Nephron (organoid): ENCODE measurements around the gene PACS2.

Source experiments
- H3K27ac Mint-ChIP-seq, 3 experiments: 2 replicates each; pipeline ENCODE4 v1.8.0; 2020; ENCODE audit warnings: mixed read lengths in 3 of 3, mild to moderate bottlenecking in 2 of 3, moderate library complexity in 1 of 3
- H3K27me3 Mint-ChIP-seq: 2 replicates; pipeline ENCODE4 v1.8.0; 2021; ENCODE audit warnings: low read depth, mild to moderate bottlenecking, moderate library complexity, mixed read lengths
- H3K36me3 Mint-ChIP-seq: 2 replicates; pipeline ENCODE4 v1.8.0; 2020; ENCODE audit warnings: low read depth, mixed read lengths
- H3K4me1 Mint-ChIP-seq: 2 replicates; pipeline ENCODE4 v1.8.0; 2020; ENCODE audit warnings: mixed read lengths
- H3K4me3 Mint-ChIP-seq, 3 experiments: 2 replicates each; pipeline ENCODE4 v1.8.0; 2020; ENCODE audit warnings: mild to moderate bottlenecking in 3 of 3, mixed read lengths in 3 of 3, moderate library complexity in 2 of 3
- H3K9me3 Mint-ChIP-seq: 2 replicates; pipeline ENCODE4 v1.8.0; 2020; ENCODE audit warnings: mixed read lengths
- TF ChIP-seq, protein P1 (sequence below), 3 experiments: fragments of 200-600 bp; sonication (generic); IDR thresholded peaks; one replicate each; pipeline ENCODE4 v1.5.0; 2021; ENCODE audit warnings: antibody characterized with exemption in 3 of 3; ENCODE audit not compliant: unreplicated experiment in 3 of 3

The PACS2 gene

DNA sequence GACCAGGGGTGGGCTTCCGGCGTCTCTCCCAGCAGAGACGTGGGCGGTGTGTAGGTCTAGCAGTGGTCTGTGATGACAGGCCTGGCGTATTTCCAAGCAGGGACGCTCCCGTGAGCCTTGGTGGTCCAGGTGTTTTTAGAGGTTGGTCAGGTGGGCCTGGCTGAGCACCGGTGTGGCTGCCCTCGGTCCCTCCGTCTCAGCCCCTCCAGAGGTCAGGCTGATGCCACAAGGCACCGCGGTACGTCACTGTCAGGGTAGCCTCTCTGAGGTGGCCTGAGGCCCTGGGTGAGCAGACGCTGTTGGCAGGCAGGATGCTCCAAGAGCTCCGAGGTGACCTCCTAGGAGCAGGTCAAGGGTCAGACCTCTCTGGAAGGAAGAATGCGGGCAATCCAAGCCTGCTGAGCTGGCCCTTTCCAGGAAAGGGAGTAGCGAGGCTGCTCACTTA lies 118.6 kb downstream of the PACS2 start:
- TF ChIP-seq, protein P1, sequence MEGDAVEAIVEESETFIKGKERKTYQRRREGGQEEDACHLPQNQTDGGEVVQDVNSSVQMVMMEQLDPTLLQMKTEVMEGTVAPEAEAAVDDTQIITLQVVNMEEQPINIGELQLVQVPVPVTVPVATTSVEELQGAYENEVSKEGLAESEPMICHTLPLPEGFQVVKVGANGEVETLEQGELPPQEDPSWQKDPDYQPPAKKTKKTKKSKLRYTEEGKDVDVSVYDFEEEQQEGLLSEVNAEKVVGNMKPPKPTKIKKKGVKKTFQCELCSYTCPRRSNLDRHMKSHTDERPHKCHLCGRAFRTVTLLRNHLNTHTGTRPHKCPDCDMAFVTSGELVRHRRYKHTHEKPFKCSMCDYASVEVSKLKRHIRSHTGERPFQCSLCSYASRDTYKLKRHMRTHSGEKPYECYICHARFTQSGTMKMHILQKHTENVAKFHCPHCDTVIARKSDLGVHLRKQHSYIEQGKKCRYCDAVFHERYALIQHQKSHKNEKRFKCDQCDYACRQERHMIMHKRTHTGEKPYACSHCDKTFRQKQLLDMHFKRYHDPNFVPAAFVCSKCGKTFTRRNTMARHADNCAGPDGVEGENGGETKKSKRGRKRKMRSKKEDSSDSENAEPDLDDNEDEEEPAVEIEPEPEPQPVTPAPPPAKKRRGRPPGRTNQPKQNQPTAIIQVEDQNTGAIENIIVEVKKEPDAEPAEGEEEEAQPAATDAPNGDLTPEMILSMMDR (IDR thresholded peaks at IDR 0.05; ENCODE audit: unreplicated experiment in 3 of 3) = no peak
- H3K27me3 Mint-ChIP-seq = no peaks in the 10 kb centered on the region
- peaks cover 14% of the 10 kb centered on the region for H3K9me3 Mint-ChIP-seq
- H3K36me3 Mint-ChIP-seq = peaks cover 54% of the 10 kb centered on the region
- peaks cover 3% of the 10 kb centered on the region for H3K4me1 Mint-ChIP-seq
- H3K27ac Mint-ChIP-seq = no peak overlapping the region
- no peak overlapping the region for H3K4me3 Mint-ChIP-seq

DNA sequence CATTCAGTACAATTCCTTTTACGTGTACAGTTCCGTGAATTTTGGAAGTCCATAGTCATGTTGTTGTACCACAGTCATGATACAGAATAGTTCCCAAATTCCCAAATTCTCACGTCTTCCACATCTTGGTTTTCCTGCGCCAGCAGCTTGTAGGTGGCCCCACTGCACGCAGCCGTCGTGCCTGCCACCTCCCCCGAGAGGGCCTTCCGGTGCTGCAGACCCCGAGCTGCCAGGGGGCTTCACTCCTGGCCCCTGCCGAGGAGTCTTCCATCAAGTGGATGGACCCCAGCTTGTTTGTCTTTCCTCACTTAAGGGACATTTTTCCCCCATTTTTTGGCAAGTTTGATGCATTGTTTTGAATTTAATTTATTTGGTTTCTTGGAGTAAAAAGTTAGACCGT lies 121.9 kb downstream of the PACS2 start:
- no peaks in the 10 kb centered on the region for H3K27me3 Mint-ChIP-seq
- peaks cover 7% of the 10 kb centered on the region for H3K9me3 Mint-ChIP-seq
- H3K4me1 Mint-ChIP-seq = peaks cover 3% of the 10 kb centered on the region
- H3K27ac Mint-ChIP-seq = no peak overlapping the region
- no peak overlapping the region for H3K4me3 Mint-ChIP-seq
- peaks cover 28% of the 10 kb centered on the region for H3K36me3 Mint-ChIP-seq
- TF ChIP-seq, protein P1 (IDR thresholded peaks at IDR 0.05; ENCODE audit: unreplicated experiment in 3 of 3) = no peak

DNA sequence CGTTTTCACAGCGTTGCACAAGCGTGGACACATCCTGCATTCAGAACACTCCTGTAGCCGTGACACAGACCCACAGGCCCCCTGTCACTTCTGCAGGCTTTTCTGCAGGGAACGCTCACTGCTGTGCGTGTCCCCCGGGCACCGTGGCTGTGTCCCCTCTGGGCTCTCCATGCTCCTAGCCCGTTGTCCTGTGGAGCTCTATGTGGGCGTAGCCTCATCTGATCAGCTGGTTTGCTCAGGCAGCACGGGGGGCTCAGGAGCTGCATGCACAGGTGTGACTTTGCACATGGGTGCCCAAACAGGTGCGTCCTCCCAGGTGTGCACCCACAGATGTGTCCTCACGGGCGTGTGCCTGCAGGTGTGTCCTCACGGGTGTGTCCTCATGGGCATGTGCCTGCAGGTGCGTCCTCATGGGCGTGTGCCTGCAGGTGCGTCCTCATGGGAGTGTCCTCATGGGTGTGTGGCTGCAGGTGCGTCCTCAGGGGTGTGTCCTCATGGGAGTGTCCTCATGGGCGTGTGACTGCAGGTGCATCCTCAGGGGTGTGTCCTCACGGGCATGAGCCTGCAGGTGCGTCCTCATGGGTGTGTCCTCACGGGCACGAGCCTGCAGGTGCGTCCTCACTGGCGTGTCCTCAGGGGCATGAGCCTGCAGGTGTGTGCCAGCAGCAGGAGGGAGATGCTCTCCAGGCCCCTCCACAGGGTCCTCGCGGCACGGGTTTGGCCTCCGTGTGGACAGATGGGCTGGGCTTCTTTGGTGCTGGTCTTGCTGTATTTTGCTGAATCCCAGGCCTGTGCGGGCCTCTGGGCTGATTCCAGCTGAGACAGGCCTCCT lies 122.6 kb downstream of the PACS2 start:
- no peak overlapping the region for H3K27ac Mint-ChIP-seq
- TF ChIP-seq, protein P1 (IDR thresholded peaks at IDR 0.05; ENCODE audit: unreplicated experiment in 3 of 3) = no peak
- peaks cover 7% of the 10 kb centered on the region for H3K9me3 Mint-ChIP-seq
- H3K36me3 Mint-ChIP-seq = peaks cover 29% of the 10 kb centered on the region
- H3K27me3 Mint-ChIP-seq = no peaks in the 10 kb centered on the region
- no peak overlapping the region for H3K4me3 Mint-ChIP-seq
- peaks cover 3% of the 10 kb centered on the region for H3K4me1 Mint-ChIP-seq

DNA sequence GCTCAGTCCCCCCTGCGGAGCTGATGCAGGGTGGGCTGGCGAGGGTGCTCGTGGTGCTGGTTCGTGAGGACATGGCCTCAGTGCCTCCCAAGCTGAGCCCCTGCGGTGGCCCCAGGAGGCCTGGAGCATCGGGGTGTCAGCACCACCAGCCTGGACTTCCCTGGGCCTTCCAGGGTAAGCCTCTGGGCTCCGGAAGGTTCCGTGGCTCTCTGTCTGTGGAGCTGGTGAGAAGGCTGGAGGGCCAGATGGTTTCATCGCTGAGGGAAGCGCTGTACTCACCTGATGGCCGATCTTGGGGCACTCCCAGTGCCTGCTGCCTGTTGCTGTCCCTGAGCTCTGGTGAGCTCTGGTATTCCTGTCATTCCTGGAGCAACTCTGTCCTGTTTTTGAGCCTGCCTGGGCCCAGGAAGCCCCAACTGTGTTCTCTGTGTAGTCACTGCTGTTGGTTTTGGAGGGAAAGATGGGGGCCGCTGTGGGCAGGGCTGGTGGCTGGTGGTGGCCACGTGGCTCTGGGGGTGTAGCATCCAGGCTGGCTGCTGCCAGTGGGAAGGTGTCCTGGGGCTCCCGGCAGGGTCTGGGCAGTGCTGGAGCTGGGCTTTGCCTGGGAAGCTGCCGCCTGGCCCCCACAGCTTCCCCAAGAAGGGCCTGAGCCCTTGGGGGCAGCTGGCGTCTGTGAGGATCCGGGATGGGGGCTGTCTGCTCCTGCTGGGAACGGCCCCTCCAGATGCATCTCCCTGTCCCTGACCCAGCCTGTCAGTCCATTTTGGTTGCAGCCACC lies 123.4 kb downstream of the PACS2 start:
- H3K4me3 Mint-ChIP-seq = no peak overlapping the region
- TF ChIP-seq, protein P1 (IDR thresholded peaks at IDR 0.05; ENCODE audit: unreplicated experiment in 3 of 3) = no peak

DNA sequence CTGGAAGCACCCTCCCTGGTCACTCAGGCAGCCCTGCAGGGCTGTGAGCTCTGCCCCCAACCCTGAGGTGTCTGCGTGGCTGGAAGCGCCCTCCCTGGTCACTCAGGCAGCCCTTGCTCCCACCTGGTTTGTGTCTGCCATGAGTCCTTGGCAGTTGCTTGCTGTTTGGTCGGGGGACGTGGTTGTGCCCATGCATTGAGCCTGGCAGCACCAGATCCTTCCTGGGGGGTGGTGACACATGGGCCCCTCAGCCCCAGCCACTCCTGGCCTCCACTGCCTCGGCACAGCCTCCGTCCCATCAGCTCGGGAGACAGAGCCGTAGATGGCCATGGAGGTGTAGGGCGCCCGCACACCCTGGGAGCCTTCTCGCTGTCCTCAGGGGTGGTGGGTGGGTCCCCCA lies 124.6 kb downstream of the PACS2 start:
- H3K27ac Mint-ChIP-seq = no peak overlapping the region
- H3K9me3 Mint-ChIP-seq = peaks cover 7% of the 10 kb centered on the region
- TF ChIP-seq, protein P1 (IDR thresholded peaks at IDR 0.05; ENCODE audit: unreplicated experiment in 3 of 3) = no peak
- H3K4me1 Mint-ChIP-seq = peaks cover 3% of the 10 kb centered on the region
- no peak overlapping the region for H3K4me3 Mint-ChIP-seq
- H3K27me3 Mint-ChIP-seq = no peaks in the 10 kb centered on the region
- peaks cover 31% of the 10 kb centered on the region for H3K36me3 Mint-ChIP-seq

More for the DNA sequence above, 123.4 kb downstream of the PACS2 start:
- peaks cover 3% of the 10 kb centered on the region for H3K4me1 Mint-ChIP-seq
- no peak overlapping the region for H3K27ac Mint-ChIP-seq
- peaks cover 7% of the 10 kb centered on the region for H3K9me3 Mint-ChIP-seq
- H3K36me3 Mint-ChIP-seq = peaks cover 31% of the 10 kb centered on the region
- no peaks in the 10 kb centered on the region for H3K27me3 Mint-ChIP-seq
